Trophoblast cell (in vitro differentiated cells and primary cell): ENCODE results near the gene GPSM3.
A peak's percentile ranks its signal among the peaks of the same experiment; 100 is the strongest.

Source experiments
- DNase-seq, 2 donors: peaks; one replicate each; pipeline ENCODE4 v3.0.0-alpha.2; 2016
- H2AFZ ChIP-seq: 2 replicates; pipeline ENCODE4 v1.6.1; 2013; ENCODE audit warnings: low read length, moderate library complexity, mild to moderate bottlenecking; ENCODE audit not compliant: insufficient read depth, poor library complexity
- H2AK5ac ChIP-seq: 2 replicates; pipeline ENCODE4 v1.6.1; 2013; ENCODE audit warnings: mild to moderate bottlenecking, low read length
- H2BK120ac ChIP-seq: 2 replicates; pipeline ENCODE4 v1.6.1; 2013; ENCODE audit warnings: low read length, mild to moderate bottlenecking, moderate library complexity; ENCODE audit not compliant: insufficient read depth, poor library complexity
- H2BK12ac ChIP-seq: 2 replicates; pipeline ENCODE4 v1.6.1; 2013; ENCODE audit warnings: mild to moderate bottlenecking, low read length, moderate library complexity
- H2BK5ac ChIP-seq: 2 replicates; pipeline ENCODE4 v1.6.1; 2013; ENCODE audit warnings: low read length, low read depth, moderate library complexity, mild to moderate bottlenecking; ENCODE audit not compliant: poor library complexity
- H3K14ac ChIP-seq: 2 replicates; pipeline ENCODE4 v1.6.1; 2013; ENCODE audit warnings: mild to moderate bottlenecking, low read length
- H3K18ac ChIP-seq: 2 replicates; pipeline ENCODE4 v1.6.1; 2013; ENCODE audit warnings: mild to moderate bottlenecking, low read length
- H3K23ac ChIP-seq: 2 replicates; pipeline ENCODE4 v1.6.1; 2013; ENCODE audit warnings: low read length
- H3K27ac ChIP-seq: 2 replicates; pipeline ENCODE4 v1.5.1; 2013; ENCODE audit warnings: low read depth, mild to moderate bottlenecking, inconsistent platforms, low read length, moderate library complexity
- H3K27me3 ChIP-seq: 2 replicates; pipeline ENCODE4 v1.6.1; 2013; ENCODE audit warnings: inconsistent platforms, mild to moderate bottlenecking, low read length, moderate library complexity; ENCODE audit not compliant: insufficient read depth
- H3K36me3 ChIP-seq, 2 experiments: 1 replicate in 1 of 2; 2 replicates in 1 of 2; pipeline ENCODE4 v1.6.1; 2013; ENCODE audit warnings: low read length in 2 of 2, mild to moderate bottlenecking in 2 of 2, moderate library complexity in 1 of 2; ENCODE audit not compliant: insufficient read depth in 2 of 2, control insufficient read depth in 1 of 2
- H3K4ac ChIP-seq: 2 replicates; pipeline ENCODE4 v1.6.1; 2013; ENCODE audit warnings: low read depth, mild to moderate bottlenecking, low read length, moderate library complexity
- H3K4me1 ChIP-seq, 2 experiments: 1 replicate in 1 of 2; 2 replicates in 1 of 2; pipeline ENCODE4 v1.6.1; 2013; ENCODE audit warnings: low read length in 2 of 2, mild to moderate bottlenecking in 2 of 2, moderate library complexity in 1 of 2; ENCODE audit not compliant: insufficient read depth in 2 of 2, control insufficient read depth in 1 of 2
- H3K4me2 ChIP-seq: 2 replicates; pipeline ENCODE4 v1.6.1; 2013; ENCODE audit warnings: inconsistent platforms, mild to moderate bottlenecking, low read length, moderate library complexity
- H3K4me3 ChIP-seq: 2 replicates; pipeline ENCODE4 v1.5.1; 2013; ENCODE audit warnings: mild to moderate bottlenecking, low read depth, low read length, inconsistent platforms
- H3K79me1 ChIP-seq: one replicate; pipeline ENCODE4 v1.6.1; 2013; ENCODE audit warnings: low read length
- H3K79me2 ChIP-seq: 2 replicates; pipeline ENCODE4 v1.6.1; 2013; ENCODE audit warnings: low read length, mild to moderate bottlenecking; ENCODE audit not compliant: control insufficient read depth, insufficient read depth, poor library complexity
- H3K9ac ChIP-seq: 2 replicates; pipeline ENCODE4 v1.6.1; 2013; ENCODE audit warnings: mild to moderate bottlenecking, low read length
- H3K9me3 ChIP-seq: 2 replicates; pipeline ENCODE4 v1.6.1; 2013; ENCODE audit warnings: low read depth, mild to moderate bottlenecking, control low read depth, inconsistent platforms, low read length; ENCODE audit not compliant: insufficient read depth
- H4K12ac ChIP-seq: 2 replicates; pipeline ENCODE4 v1.6.1; 2013; ENCODE audit warnings: low read depth, mild to moderate bottlenecking, low read length, moderate library complexity
- H4K8ac ChIP-seq: 2 replicates; pipeline ENCODE4 v1.6.1; 2013; ENCODE audit warnings: low read depth, mild to moderate bottlenecking, low read length, moderate library complexity
- H4K91ac ChIP-seq: one replicate; pipeline ENCODE4 v1.6.1; 2013; ENCODE audit warnings: low read depth, mild to moderate bottlenecking, low read length, moderate library complexity
- WGBS: extraction: QIAGEN DNeasy Blood & Tissue Kit; methylation state at CpG from one replicate; pipeline ENCODE4 v1.1.7; 2013; ENCODE audit warnings: missing lambda C conversion rate; ENCODE audit not compliant: insufficient read length, insufficient coverage; ENCODE audit errors: extremely low coverage; 5-methylcytosine and 5-hydroxymethylcytosine counted together

The GPSM3 gene

GRCh38 chr6:32149092-32149755 lies 43.2 kb downstream of the GPSM3 start:
- H3K27ac ChIP-seq: no peak overlapping the region
- H3K4me1 ChIP-seq: peaks cover 8% of the 10 kb centered on the region in 2 experiments
- H4K91ac ChIP-seq: no peak overlapping the region
- H3K23ac ChIP-seq: no peak overlapping the region
- no CpG with 5 or more reads among the region's 47 CpGs for WGBS
- peaks cover 20% of the 10 kb centered on the region for H3K27me3 ChIP-seq
- H4K8ac ChIP-seq: no peak overlapping the region
- H2BK5ac ChIP-seq: no peak overlapping the region
- H4K12ac ChIP-seq: no peak overlapping the region
- H2AK5ac ChIP-seq: no peak overlapping the region
- H3K79me1 ChIP-seq: peaks cover 16% of the 10 kb centered on the region
- H3K9me3 ChIP-seq: peaks cover 3% of the 10 kb centered on the region
- DNase-seq: no peak
- no peak overlapping the region for H3K9ac ChIP-seq
- H3K79me2 ChIP-seq: peaks cover 11% of the 10 kb centered on the region
- H3K4ac ChIP-seq: no peak overlapping the region
- no peaks in the 10 kb centered on the region for H3K36me3 ChIP-seq
- H3K4me2 ChIP-seq: no peak overlapping the region
- no peak overlapping the region for H2BK120ac ChIP-seq
- no peak overlapping the region for H3K14ac ChIP-seq
- no peak overlapping the region for H3K18ac ChIP-seq
- no peak overlapping the region for H3K4me3 ChIP-seq
- no peak overlapping the region for H2AFZ ChIP-seq
- H2BK12ac ChIP-seq: no peak overlapping the region

DNA sequence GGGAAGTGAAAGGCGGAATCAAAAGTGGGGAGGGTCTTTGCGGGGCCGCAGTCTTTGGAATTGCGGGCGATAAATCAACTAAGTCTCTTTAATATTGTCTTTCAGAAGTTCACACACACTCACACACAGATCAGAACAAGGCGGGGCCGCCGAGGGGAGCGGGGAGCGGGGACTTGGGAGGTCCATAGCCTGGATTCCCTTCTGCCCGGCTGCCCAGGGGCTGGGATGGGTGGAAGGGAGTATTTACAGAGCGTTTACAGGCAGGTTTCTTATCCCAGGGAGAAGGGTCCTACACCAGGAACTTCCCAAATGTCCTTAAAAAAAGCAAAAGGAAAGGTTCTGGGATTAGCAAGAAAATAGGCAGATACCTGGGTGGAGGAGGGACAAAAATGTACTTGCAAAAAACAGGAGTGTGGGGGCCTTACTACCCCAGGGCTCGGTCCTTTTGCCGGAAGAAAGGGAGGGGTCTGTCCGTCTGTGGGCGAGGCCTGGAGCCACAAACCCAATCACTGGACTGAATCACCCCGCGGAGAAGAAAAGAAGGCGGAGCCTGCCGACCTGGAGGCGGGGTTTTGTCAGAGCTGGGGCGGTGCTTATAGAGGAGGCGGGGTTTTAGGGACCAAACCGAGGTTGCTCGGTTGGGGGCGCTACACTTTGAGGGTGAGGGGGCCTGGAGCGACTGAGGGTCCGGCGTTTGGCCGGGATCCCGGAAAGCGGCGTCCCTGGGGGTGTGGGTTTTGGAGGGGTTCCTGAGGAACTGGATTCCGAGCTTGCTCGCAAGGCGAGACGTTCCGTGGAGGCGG lies 44.0 kb downstream of the GPSM3 start:
- Histone ChIP-seq H3K14ac (no peak overlapping the region), H3K4me2 (no peak overlapping the region), H2AFZ (no peak overlapping the region), H3K4ac (no peak overlapping the region), H2BK12ac (no peak overlapping the region), H3K4me1 (peaks cover 8% of the 10 kb centered on the region in 2 experiments), H2BK5ac (no peak overlapping the region), H3K27ac (no peak overlapping the region), H4K12ac (no peak overlapping the region), H4K8ac (no peak overlapping the region), H4K91ac (no peak overlapping the region), H3K9ac (no peak overlapping the region), H3K9me3 (peaks cover 3% of the 10 kb centered on the region), H3K79me2 (peaks cover 5% of the 10 kb centered on the region), H3K36me3 (no peaks in the 10 kb centered on the region), H3K23ac (no peak overlapping the region), H3K27me3 (peaks cover 20% of the 10 kb centered on the region), H3K79me1 (peaks cover 10% of the 10 kb centered on the region), H2AK5ac (no peak overlapping the region), H3K4me3 (no peak overlapping the region), H2BK120ac (no peak overlapping the region), H3K18ac (no peak overlapping the region)
- no CpG with 5 or more reads among the region's 39 CpGs for WGBS
- peak in 1 of 2 donors; percentile 28 for DNase-seq

GRCh38 chr6:32147401-32148132 lies 44.9 kb downstream of the GPSM3 start:
- H3K36me3 ChIP-seq: no peaks in the 10 kb centered on the region
- H3K4me1 ChIP-seq: peaks cover 5 to 7% of the 10 kb centered on the region in 2 experiments
- WGBS: no CpG with 5 or more reads among the region's 4 CpGs
- peaks cover 20% of the 10 kb centered on the region for H3K27me3 ChIP-seq
- no peak overlapping the region for H3K4me3 ChIP-seq
- H2BK5ac ChIP-seq: no peak overlapping the region
- H4K12ac ChIP-seq: no peak overlapping the region
- H3K23ac ChIP-seq: no peak overlapping the region
- peaks cover 2% of the 10 kb centered on the region for H3K79me1 ChIP-seq
- H3K18ac ChIP-seq: no peak overlapping the region
- no peak overlapping the region for H3K4ac ChIP-seq
- DNase-seq: no peak
- H4K91ac ChIP-seq: no peak overlapping the region
- no peak overlapping the region for H2BK120ac ChIP-seq
- peaks cover 3% of the 10 kb centered on the region for H3K9me3 ChIP-seq
- H3K79me2 ChIP-seq: no peaks in the 10 kb centered on the region
- H2AK5ac ChIP-seq: no peak overlapping the region
- no peak overlapping the region for H3K14ac ChIP-seq
- H3K4me2 ChIP-seq: no peak overlapping the region
- H3K27ac ChIP-seq: no peak overlapping the region
- no peak overlapping the region for H2BK12ac ChIP-seq
- H4K8ac ChIP-seq: no peak overlapping the region
- H3K9ac ChIP-seq: no peak overlapping the region
- no peak overlapping the region for H2AFZ ChIP-seq

GRCh38 chr6:32146687-32147086 lies 45.8 kb downstream of the GPSM3 start:
- Histone ChIP-seq H3K18ac (no peak overlapping the region), H3K27me3 (peaks cover 16% of the 10 kb centered on the region), H3K4me3 (no peak overlapping the region), H4K12ac (no peak overlapping the region), H3K36me3 (no peaks in the 10 kb centered on the region), H3K27ac (no peak overlapping the region), H3K23ac (no peak overlapping the region), H2AK5ac (no peak overlapping the region), H2AFZ (no peak overlapping the region), H3K4ac (no peak overlapping the region), H3K9me3 (peaks cover 3% of the 10 kb centered on the region), H3K4me1 (peaks cover 0 to 2% of the 10 kb centered on the region in 2 experiments), H3K9ac (no peak overlapping the region), H2BK120ac (no peak overlapping the region), H3K4me2 (no peak overlapping the region), H3K14ac (no peak overlapping the region), H2BK12ac (no peak overlapping the region), H3K79me2 (no peaks in the 10 kb centered on the region), H4K91ac (no peak overlapping the region), H4K8ac (no peak overlapping the region), H2BK5ac (no peak overlapping the region), H3K79me1 (no peaks in the 10 kb centered on the region)
- no peak for DNase-seq
- whole genome bisulfite sequencing: no CpG with 5 or more reads among the region's 4 CpGs
